Thyroid gland (tissue), 4 donors: ENCODE data around the gene C18orf54.

Experiments
- POLR2A ChIP-seq, 2 donors: fragments of 450-650 bp; IDR thresholded peaks; one replicate each; pipeline ENCODE4 v1.6.1; 2017; ENCODE audit warnings: antibody characterized with exemption in 2 of 2, mild to moderate bottlenecking in 2 of 2, moderate library complexity in 1 of 2
- TF ChIP-seq, protein P1 (sequence below), 6 experiments: fragments of 200-600 bp in 3 of 6; fragments of 450-650 bp in 3 of 6; sonication (generic) in 3 of 6; IDR thresholded peaks; one replicate each; pipeline ENCODE4 v1.5.1; 2016 to 2019; ENCODE audit warnings: antibody characterized with exemption in 6 of 6, mild to moderate bottlenecking in 2 of 6, inconsistent platforms in 1 of 6, moderate library complexity in 1 of 6

DNA sequence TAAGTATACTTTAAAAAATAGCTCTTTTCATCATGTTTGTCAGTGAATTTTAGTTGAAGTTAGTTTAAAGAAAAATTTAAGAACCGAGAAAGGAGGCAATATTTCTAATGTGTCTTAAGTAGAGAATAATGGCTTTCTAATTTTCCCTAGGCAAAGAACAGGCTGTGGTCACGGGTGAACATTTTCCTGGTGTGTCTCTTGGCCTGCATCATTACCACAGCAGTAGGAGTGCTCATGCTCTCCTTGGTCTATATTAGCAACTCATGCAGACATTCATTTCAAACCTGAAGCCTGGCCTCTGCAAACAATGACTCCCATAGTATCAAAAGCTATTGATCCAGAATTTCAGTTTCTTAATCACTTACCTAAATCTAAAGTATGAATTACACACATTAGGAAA is 57.4 kb downstream of the C18orf54 start:
- TF ChIP-seq, protein P1, sequence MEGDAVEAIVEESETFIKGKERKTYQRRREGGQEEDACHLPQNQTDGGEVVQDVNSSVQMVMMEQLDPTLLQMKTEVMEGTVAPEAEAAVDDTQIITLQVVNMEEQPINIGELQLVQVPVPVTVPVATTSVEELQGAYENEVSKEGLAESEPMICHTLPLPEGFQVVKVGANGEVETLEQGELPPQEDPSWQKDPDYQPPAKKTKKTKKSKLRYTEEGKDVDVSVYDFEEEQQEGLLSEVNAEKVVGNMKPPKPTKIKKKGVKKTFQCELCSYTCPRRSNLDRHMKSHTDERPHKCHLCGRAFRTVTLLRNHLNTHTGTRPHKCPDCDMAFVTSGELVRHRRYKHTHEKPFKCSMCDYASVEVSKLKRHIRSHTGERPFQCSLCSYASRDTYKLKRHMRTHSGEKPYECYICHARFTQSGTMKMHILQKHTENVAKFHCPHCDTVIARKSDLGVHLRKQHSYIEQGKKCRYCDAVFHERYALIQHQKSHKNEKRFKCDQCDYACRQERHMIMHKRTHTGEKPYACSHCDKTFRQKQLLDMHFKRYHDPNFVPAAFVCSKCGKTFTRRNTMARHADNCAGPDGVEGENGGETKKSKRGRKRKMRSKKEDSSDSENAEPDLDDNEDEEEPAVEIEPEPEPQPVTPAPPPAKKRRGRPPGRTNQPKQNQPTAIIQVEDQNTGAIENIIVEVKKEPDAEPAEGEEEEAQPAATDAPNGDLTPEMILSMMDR (IDR thresholded peaks at IDR 0.05) = no peak
- TF ChIP-seq POLR2A (IDR thresholded peaks at IDR 0.05) = no peak
